Measurements from ENCODE around the gene NLRC5. TPM values are rescaled to one million over a fixed set of nuclear protein-coding genes. Genes with fewer than 3 reads are reported as not detected.

The NLRC5 gene
- total and polyA plus RNA-seq, 9 of the 15 experiments (the other 6 are each of a cell fraction or from before 2014, with no cell fraction given) = 0.59 to 0.71 TPM; not detected in 7

DNA sequence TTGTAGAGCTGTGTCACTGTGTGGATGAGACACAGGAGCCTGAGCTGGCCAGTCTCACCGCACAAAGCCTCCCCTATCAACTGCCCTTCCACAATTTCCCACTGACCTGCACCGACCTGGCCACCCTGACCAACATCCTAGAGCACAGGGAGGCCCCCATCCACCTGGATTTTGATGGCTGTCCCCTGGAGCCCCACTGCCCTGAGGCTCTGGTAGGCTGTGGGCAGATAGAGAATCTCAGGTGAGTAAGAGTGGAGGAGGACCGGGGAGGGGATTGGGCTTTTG is 37.4 kb downstream of the NLRC5 start (continued):
- TF ChIP-seq, protein P1, sequence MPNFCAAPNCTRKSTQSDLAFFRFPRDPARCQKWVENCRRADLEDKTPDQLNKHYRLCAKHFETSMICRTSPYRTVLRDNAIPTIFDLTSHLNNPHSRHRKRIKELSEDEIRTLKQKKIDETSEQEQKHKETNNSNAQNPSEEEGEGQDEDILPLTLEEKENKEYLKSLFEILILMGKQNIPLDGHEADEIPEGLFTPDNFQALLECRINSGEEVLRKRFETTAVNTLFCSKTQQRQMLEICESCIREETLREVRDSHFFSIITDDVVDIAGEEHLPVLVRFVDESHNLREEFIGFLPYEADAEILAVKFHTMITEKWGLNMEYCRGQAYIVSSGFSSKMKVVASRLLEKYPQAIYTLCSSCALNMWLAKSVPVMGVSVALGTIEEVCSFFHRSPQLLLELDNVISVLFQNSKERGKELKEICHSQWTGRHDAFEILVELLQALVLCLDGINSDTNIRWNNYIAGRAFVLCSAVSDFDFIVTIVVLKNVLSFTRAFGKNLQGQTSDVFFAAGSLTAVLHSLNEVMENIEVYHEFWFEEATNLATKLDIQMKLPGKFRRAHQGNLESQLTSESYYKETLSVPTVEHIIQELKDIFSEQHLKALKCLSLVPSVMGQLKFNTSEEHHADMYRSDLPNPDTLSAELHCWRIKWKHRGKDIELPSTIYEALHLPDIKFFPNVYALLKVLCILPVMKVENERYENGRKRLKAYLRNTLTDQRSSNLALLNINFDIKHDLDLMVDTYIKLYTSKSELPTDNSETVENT (CRISPR knock-in tag; IDR thresholded peaks at IDR 0.05) = no peak
- TF ChIP-seq CBX2 (IDR thresholded peaks at IDR 0.05; ENCODE audit: insufficient read depth, low read length, poor library complexity, severe bottlenecking) = no peak
- no peak for TF ChIP-seq NR2C1 (IDR thresholded peaks at IDR 0.05)
- TF ChIP-seq NR2C1 (tag; IDR thresholded peaks at IDR 0.05) = no peak
- TF ChIP-seq HMG20B (CRISPR knock-in tag; IDR thresholded peaks at IDR 0.05) = no peak
- no peak for TF ChIP-seq PRMT5 (CRISPR knock-in tag; IDR thresholded peaks at IDR 0.05)
- no peak for TF ChIP-seq SRSF3 (IDR thresholded peaks at IDR 0.05; ENCODE audit: insufficient read depth, low read length)
- no peak for TF ChIP-seq MTA1 (IDR thresholded peaks at IDR 0.05; ENCODE audit: borderline replicate concordance)
- TF ChIP-seq NCOA2 (IDR thresholded peaks at IDR 0.05; ENCODE audit: partially characterized antibody in 2 of 2) = no peak
- no peak for TF ChIP-seq KLF10 (CRISPR knock-in tag; IDR thresholded peaks at IDR 0.05)

GRCh38 chr16:57027067-57027466 is 37.7 kb downstream of the NLRC5 start:
- Histone ChIP-seq H2AFZ (ENCODE audit: low read depth, low read length) (no peak overlapping the region), H3K4me2 (ENCODE audit: insufficient read depth, low read length) (no peak overlapping the region), H3K9me3 (replicated peaks; ENCODE audit: control insufficient read depth, insufficient read depth, low read depth, low read length) (no peaks in the 10 kb centered on the region), H3K4me1 (replicated peaks in 1 of 2; ENCODE audit: control insufficient read depth in 2 of 2, insufficient read depth in 2 of 2, low read length in 2 of 2) (no peaks in the 10 kb centered on the region), H3K36me3 (ENCODE audit: control insufficient read depth, insufficient read depth, low read length) (no peaks in the 10 kb centered on the region), H3K4me3 (no peak overlapping the region), H3K9ac (ENCODE audit: insufficient read depth in 1 of 2, low read depth in 2 of 2, low read length in 2 of 2) (no peak overlapping the region), H4K20me1 (replicated peaks; ENCODE audit: control insufficient read depth, insufficient read depth, low read length) (peaks cover 7% of the 10 kb centered on the region), H3K27me3 (ENCODE audit: control insufficient read depth in 2 of 2, insufficient read depth in 2 of 2, low read length in 2 of 2) (peaks cover 11 to 52% of the 10 kb centered on the region in 2 experiments; a peak in 4 of 5 replicates), H3K9me1 (ENCODE audit: control insufficient read depth, insufficient read depth, low read length) (no peaks in the 10 kb centered on the region), H3K79me2 (ENCODE audit: control insufficient read depth, insufficient read depth, low read length) (no peaks in the 10 kb centered on the region), H3K27ac (ENCODE audit: extremely low read depth, low read depth, low read length) (no peak overlapping the region)
- BruUV-seq (replicated peaks) = no TSS peak
- FAIRE-seq (no peak), ATAC-seq (no peak), DNase-seq (ENCODE audit: extremely low read depth in 1 of 4, low spot score in 3 of 4) (no peak)
- TF ChIP-seq PKNOX1 (IDR thresholded peaks at IDR 0.05) = peak; percentile 40; the same call in 1 of the 2 replicates
- TF ChIP-seq RBFOX2 (IDR thresholded peaks at IDR 0.05; ENCODE audit: low read depth, low read length) = no peak
- ChIA-PET CTCF (ENCODE audit: low intra/inter-chr PET ratio) (no interaction called here), POLR2A (interaction anchor here (1.0 to 1.3 kb wide), 2 partner anchors 8 to 11 kb away, joined by 3 read pairs; no protein-coding TSS in a partner anchor)
- 2% methylated on average over 2 of the region's 2 CpGs for WGBS (ENCODE audit: insufficient coverage, low coverage, missing lambda C conversion rate)
- in situ Hi-C loops (cut with MboI) (no loop called here), intact Hi-C loops (cut with micrococcal nuclease) (no loop called here)
